Measurements from ENCODE around the gene CLBA1. TPM values are rescaled to one million over a fixed set of nuclear protein-coding genes. Genes with fewer than 3 reads are reported as not detected.

The CLBA1 gene
- total and polyA plus RNA-seq, 2 donors (not counting 1 experiment from before 2014, with no cell fraction given), result 11.3 to 11.7 TPM

DNA sequence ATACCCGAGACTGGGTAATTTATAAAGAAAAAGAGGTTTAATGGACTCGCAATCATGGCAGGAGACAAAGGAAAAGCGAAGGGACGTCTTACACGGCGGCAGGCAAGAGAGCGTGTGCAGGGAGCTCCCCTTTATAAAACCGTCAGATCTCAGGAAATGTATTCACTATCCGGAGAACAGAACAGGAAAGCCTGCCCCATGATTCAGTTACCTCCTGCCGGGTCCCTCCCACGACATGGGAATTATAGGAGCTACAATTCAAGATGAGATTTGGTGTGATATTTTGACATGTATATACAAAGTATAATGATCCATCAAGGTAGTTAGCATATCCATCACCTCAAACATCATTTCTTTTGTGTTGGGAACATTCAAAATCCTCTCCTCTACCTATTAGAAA, 37.6 kb downstream of the CLBA1 start:
- no peak overlapping the region for H3K4me3 ChIP-seq (replicated peaks in 1 of 4; ENCODE audit: control extremely low read depth in 1 of 4, insufficient read depth in 1 of 4, low read depth in 3 of 4, low read length in 4 of 4)

GRCh38 chr14:105023791-105024480, 38.3 kb downstream of the CLBA1 start:
- Histone ChIP-seq H3K9ac (ENCODE audit: insufficient read depth, low read length) (no peak overlapping the region), H3K4me1 (ENCODE audit: control insufficient read depth, extremely low read depth, insufficient read depth, low read length) (peaks cover 14% of the 10 kb centered on the region), H3K4me3 (replicated peaks in 1 of 4; ENCODE audit: control extremely low read depth in 1 of 4, insufficient read depth in 1 of 4, low read depth in 3 of 4, low read length in 4 of 4) (no peak overlapping the region), H2AFZ (ENCODE audit: low read length) (no peak overlapping the region), H3K27me3 (ENCODE audit: control insufficient read depth, insufficient read depth, low read length) (no peaks in the 10 kb centered on the region), H3K4me2 (ENCODE audit: extremely low read depth, insufficient read depth, low read length) (no peak overlapping the region), H3K9me3 (ENCODE audit: control insufficient read depth, insufficient read depth, low read depth, low read length) (no peaks in the 10 kb centered on the region), H3K79me2 (ENCODE audit: control insufficient read depth, insufficient read depth, low read length) (peaks cover 22% of the 10 kb centered on the region), H4K20me1 (ENCODE audit: control insufficient read depth, extremely low read depth, insufficient read depth, low read length) (no peaks in the 10 kb centered on the region), H3K27ac (ENCODE audit: insufficient read depth, low read length) (peak overlapping the region; percentile 72), H3K36me3 (ENCODE audit: control insufficient read depth, insufficient read depth, low read length) (peaks cover 2% of the 10 kb centered on the region)
- peak; percentile 45 to 85 for DNase-seq (ENCODE audit: low read depth in 2 of 2)
- no peak for TF ChIP-seq CTCF (conservative IDR thresholded peaks at IDR 0.05 in 1 of 2, IDR thresholded peaks at IDR 0.05 in 1 of 2; ENCODE audit: low read depth in 1 of 2, low read length in 2 of 2)
- no peak for TF ChIP-seq EZH2 (IDR thresholded peaks at IDR 0.05; ENCODE audit: low read length, missing control alignments)

More for the DNA sequence above, 37.6 kb downstream of the CLBA1 start:
- H3K36me3 ChIP-seq (ENCODE audit: control insufficient read depth, insufficient read depth, low read length), result peaks cover 3% of the 10 kb centered on the region
- peak in 1 of 2 donors; percentile 44 for DNase-seq (ENCODE audit: low read depth in 2 of 2)
- no peak overlapping the region for H3K4me2 ChIP-seq (ENCODE audit: extremely low read depth, insufficient read depth, low read length)
- TF ChIP-seq CTCF (conservative IDR thresholded peaks at IDR 0.05 in 1 of 2, IDR thresholded peaks at IDR 0.05 in 1 of 2; ENCODE audit: low read depth in 1 of 2, low read length in 2 of 2) (no peak), EZH2 (IDR thresholded peaks at IDR 0.05; ENCODE audit: low read length, missing control alignments) (no peak)
- H3K4me1 ChIP-seq (ENCODE audit: control insufficient read depth, extremely low read depth, insufficient read depth, low read length), result peaks cover 14% of the 10 kb centered on the region
- no peaks in the 10 kb centered on the region for H4K20me1 ChIP-seq (ENCODE audit: control insufficient read depth, extremely low read depth, insufficient read depth, low read length)
- H2AFZ ChIP-seq (ENCODE audit: low read length), result no peak overlapping the region
- H3K9me3 ChIP-seq (ENCODE audit: control insufficient read depth, insufficient read depth, low read depth, low read length), result no peaks in the 10 kb centered on the region
- H3K27ac ChIP-seq (ENCODE audit: insufficient read depth, low read length), result no peak overlapping the region
- peaks cover 30% of the 10 kb centered on the region for H3K79me2 ChIP-seq (ENCODE audit: control insufficient read depth, insufficient read depth, low read length)
- H3K27me3 ChIP-seq (ENCODE audit: control insufficient read depth, insufficient read depth, low read length), result no peaks in the 10 kb centered on the region
- H3K9ac ChIP-seq (ENCODE audit: insufficient read depth, low read length), result no peak overlapping the region

DNA sequence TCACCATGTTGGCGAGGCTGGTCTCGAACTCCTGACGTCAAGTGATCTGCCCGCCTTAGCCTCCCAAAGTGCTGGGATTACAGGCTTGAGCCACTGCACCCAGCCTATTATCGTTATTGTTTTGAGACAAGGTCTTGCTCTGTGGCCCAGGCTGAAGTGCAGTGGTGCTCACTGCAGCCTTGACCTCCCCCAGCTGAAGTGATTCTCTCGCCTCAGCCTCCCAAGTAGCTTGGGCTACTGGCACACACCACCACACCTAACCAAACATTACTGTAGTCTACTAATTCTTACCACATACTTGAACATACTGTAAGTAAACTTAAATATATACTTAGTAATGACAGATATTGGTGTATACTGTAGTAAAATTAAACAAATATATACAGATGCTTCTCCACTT, 39.8 kb downstream of the CLBA1 start:
- H3K4me1 ChIP-seq (ENCODE audit: control insufficient read depth, extremely low read depth, insufficient read depth, low read length), result peaks cover 8% of the 10 kb centered on the region
- TF ChIP-seq EZH2 (IDR thresholded peaks at IDR 0.05; ENCODE audit: low read length, missing control alignments), result no peak
- no peak for TF ChIP-seq CTCF (conservative IDR thresholded peaks at IDR 0.05 in 1 of 2, IDR thresholded peaks at IDR 0.05 in 1 of 2; ENCODE audit: low read depth in 1 of 2, low read length in 2 of 2)
- no peaks in the 10 kb centered on the region for H3K27me3 ChIP-seq (ENCODE audit: control insufficient read depth, insufficient read depth, low read length)
- DNase-seq (ENCODE audit: low read depth in 2 of 2), result no peak
- H3K27ac ChIP-seq (ENCODE audit: insufficient read depth, low read length), result peak overlapping the region; percentile 72
- no peak overlapping the region for H3K4me2 ChIP-seq (ENCODE audit: extremely low read depth, insufficient read depth, low read length)
- no peak overlapping the region for H3K9ac ChIP-seq (ENCODE audit: insufficient read depth, low read length)
- no peaks in the 10 kb centered on the region for H3K36me3 ChIP-seq (ENCODE audit: control insufficient read depth, insufficient read depth, low read length)
- H2AFZ ChIP-seq (ENCODE audit: low read length), result no peak overlapping the region
- H3K4me3 ChIP-seq (replicated peaks in 1 of 4; ENCODE audit: control extremely low read depth in 1 of 4, insufficient read depth in 1 of 4, low read depth in 3 of 4, low read length in 4 of 4), result no peak overlapping the region
- no peaks in the 10 kb centered on the region for H4K20me1 ChIP-seq (ENCODE audit: control insufficient read depth, extremely low read depth, insufficient read depth, low read length)
- H3K9me3 ChIP-seq (ENCODE audit: control insufficient read depth, insufficient read depth, low read depth, low read length), result no peaks in the 10 kb centered on the region
- H3K79me2 ChIP-seq (ENCODE audit: control insufficient read depth, insufficient read depth, low read length), result peaks cover 7% of the 10 kb centered on the region

Data from fibroblast of lung (primary cell).